HG02610 (cell line): ENCODE data around the gene MCOLN3.
"Not testable (repeated sequence)": the region's sequence is repeated elsewhere in the genome, so short reads cannot be mapped to it uniquely, and the experiment has no call there.

Source experiments
- ATAC-seq: cut with Tn5 transposase; IDR thresholded peaks from one replicate; pipeline ENCODE4 v1.9.1; 2021; ENCODE audit warnings: mild to moderate bottlenecking, moderate library complexity; ENCODE audit not compliant: unreplicated experiment

MCOLN3 gene

DNA sequence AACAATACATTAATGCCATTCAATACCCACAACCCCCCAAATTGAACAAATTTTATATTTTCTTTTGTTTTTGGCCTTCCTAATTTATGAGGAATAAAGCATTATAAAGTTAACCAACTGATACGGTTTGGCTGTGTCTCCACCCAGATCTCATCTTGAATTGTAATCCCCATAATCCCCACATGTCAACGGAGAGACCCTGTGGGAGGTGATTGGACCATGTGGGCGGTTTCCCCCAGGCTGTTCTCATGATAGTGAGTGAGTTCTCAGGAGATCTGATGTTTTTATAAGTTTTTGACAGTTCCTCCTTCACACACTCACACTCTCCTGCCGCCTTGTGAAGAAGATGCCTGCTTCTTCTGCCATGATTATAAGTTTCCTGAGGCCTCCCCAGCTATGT is 6.4 kb upstream of the MCOLN3 start:
- ATAC-seq, result no peak

DNA sequence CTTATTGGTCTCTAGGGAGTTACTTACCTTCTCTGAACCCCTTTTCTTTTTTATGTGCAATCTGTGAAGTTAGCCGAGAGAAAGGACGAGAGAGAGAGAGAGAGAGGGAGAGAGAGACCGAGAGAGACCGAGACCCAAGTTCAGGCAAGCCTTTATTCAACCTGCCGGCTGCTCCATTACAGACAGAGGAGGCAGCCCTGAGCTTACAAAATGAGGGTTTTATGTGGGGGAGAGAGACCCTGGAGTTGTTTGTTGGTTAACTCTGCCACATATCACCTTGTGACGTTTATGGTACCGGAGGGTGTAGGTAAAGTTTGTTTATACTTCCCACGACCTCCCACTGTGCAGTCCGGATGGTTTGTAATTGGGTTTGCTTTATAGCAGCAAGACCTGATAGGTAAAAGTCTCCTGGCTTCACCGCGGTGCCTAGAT is 1.5 kb upstream of the MCOLN3 start:
- no peak for ATAC-seq

DNA sequence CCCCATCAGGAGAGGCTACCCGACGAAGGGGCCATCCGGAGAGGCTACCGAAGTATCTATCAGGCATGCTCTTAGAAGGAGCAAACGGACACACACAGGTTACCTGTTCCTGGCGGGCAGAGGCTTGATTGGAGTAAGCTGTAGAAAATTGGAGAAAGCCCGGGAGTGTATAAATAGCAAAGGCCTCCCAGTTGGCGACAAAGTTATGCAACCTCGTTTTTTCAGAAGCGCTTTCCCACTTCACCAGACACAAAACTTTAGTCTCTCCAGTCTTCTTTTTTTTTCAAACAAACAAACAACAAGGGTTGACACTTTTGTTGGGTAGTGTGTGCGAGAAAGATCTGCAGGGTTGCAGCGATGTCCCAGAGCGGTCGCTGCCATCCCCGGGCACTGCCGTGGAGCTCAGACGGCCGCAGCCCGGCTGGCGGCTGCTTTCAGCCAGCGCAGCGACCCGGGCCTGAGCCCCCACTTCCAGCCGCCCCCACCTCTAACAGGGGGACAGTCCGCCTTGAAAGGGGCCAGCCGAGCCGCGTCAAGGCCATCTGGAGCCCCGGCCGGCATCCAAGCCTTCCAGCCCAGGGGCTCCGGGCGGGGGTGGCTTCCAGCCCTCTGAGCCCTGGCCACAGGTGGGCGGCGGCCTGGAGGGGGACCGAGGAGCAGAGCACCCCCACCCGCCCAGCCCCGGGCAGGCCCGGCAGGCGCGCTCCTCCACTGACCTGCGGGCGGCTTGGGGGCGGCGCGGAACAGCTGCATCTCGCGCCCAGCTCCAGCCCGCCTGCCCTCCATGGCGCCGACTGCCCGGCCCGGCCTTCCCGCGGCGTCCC is 616 bp downstream of the MCOLN3 start:
- peak; percentile 41 for ATAC-seq

DNA sequence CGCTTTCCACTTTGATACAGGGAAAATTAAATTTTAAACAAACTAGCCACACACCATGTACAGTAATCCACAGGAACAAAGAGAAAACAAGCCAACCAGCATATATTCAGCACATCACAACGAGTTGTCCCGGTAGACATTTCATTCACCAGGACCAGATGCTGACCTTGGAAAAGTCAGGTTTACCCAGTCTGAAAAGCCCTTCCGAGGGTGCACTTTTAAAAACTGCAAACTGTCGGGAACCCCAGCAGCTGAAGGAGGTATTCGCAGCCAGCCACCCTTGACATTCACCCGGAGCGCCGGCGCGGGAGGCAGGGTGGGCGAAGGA is 1.2 kb downstream of the MCOLN3 start:
- ATAC-seq, result no peak

DNA sequence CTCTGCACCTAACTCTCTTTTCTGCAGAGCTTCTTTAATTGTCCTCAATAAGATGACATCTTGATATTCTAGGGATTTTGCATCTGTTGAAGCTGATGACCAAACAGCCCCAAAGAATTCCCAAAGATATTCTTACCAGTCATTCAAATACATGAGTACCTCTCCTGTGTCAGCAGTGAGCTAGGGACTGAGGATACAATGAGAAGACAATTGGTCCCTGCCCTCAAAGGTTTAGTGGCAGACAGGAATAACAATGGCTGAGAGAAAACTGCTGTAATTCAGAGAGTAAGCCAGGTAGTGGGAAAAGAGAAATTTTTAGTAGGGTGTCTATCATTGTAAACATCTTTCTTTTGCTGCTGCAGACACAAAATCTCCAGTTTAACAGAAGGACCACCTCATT is 5.9 kb downstream of the MCOLN3 start:
- no peak for ATAC-seq

DNA sequence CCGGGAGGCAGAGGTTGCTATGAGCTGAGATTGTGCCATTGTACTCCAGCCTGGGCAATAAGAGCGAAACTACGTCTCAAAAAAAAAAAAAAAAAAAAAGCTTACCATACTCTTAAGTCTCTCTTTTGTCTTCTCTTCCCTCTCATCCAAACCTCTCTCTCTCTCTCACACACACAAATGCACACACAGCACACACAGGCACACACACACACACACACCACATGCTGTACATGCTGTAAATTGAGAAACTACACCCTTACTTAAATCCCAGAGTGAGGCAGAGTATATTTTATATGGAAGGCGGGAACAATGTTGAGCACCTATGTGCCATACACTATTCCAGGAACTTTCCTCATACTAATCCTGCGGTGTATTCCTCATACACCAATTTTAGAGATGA is 6.5 kb downstream of the MCOLN3 start:
- ATAC-seq, result no peak

DNA sequence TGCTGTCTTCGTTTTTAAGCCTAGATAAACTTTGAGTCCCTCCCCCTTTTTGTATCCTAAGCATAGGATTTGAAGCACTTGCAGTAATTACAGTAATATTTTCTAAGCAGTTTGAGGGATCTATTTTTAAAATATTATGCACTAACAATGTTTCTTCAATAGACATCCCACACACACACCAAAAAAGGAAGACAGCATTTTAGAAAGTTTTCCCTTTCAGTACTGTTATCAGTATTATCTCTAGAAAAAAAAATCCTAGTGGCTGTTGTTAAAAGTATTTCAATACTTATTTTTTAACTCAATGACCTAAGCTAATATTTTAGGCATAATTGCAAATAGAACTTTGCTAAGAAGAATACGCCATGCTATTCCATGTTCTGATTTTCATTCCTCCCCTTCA is 15.1 kb downstream of the MCOLN3 start:
- no peak for ATAC-seq

DNA sequence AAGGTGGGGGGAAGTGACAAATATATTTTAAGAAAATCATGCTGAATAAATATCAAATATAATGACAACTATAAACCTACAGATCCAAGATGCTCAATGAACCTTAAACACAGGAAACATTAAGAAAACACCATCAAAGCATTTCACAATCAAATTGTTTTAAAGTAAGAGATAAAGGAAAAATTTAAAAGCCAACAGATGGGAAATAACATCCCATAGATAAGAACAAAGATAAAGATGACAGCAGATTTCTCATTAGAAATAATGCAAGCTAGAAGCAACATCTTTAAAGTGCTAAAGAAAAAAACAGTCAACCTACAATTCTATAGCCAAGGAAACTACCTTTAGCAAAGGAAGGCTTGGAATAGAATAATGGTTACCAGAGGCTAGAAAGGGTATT is 17.8 kb downstream of the MCOLN3 start:
- ATAC-seq, result no peak

DNA sequence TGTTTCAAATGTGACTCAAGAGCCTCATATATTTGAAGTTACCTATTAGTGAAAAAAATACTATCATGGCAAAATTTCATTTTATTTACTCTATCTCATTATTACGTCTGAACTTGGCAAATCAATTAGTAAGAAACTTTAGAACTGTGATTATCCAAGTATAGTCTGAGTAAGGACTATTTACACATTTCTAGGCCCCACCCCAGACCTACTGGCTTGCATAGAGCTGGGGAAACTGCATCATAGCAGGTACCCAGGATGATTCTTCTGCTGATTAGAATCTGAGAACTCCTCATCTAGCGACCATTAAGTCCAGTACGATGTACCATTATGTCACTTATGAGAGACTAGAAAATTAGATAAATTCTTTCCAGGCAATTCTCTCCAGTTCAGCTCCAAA is 20.1 kb downstream of the MCOLN3 start:
- ATAC-seq, result no peak

DNA sequence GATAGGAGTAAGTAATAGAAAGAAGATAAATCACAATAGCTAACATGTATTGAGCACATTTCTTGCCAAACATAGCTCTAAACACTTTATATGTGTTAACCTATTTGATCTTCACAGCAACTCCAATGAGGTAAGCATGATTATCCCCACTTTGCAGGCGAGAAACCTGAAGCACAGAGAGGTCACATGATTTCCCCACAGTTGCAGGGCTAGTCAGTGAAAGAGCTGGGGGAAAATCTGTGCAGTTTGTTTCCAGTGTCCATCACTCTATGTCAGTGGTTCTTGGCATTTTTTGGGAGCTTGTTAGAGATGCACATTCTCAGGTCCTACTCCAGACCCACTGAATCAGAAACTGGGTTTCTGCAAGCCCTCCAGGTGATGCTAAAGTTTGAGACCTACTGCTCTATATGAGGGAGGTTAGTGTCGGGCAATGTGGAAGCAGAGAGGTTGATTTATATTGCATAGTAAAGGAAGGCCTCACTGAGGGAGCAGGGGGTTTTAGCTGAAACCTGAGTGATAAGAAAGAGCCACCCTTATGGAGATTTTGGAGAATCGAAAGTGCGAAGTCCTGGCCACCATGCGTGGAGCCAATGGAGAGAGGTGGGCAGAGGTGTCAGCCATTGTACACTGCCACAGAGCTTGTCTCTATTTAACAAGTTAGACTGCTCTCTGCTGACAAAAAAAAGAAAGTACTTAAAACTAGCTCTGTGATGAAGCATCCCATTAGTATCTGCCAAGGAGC is 20.9 kb downstream of the MCOLN3 start:
- ATAC-seq, result peak; percentile 70

DNA sequence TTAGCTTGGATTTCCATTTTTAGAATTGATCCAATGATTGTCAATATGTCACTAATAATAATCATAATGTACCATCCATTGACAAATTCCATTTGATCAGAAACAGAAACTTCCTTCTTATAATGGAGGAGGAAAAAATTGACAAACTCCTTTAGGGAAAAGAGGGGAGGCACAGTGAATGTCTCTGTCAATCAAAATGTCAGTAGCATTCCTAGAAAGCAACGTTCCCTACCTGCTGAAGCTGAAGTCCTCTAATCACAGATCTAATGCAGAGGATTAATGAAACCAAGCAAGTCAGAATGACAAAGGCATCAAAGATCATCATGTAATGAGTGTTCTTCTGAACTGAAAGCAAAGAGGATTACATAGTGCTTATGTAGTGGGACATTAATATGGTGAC is 22.4 kb downstream of the MCOLN3 start:
- no peak for ATAC-seq

DNA sequence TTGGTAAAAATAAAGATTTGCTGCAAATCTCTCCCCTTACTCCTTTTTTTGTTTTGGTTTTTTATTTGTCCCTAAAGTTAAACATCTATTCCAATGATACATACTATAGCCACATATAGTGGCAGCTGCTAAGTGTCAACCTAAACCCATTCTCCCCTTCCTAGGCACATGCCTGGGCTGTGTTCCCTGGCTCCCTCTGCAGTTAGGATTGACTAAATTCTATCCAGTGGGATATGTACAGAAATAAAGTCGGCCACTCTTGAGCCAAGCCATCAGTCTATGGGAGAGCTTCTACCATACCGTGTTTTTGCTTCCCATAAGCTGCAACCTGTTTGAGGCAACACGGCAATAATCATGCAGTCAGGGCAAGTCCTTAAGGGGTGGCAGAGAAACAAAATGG is 23.6 kb downstream of the MCOLN3 start:
- no peak for ATAC-seq

DNA sequence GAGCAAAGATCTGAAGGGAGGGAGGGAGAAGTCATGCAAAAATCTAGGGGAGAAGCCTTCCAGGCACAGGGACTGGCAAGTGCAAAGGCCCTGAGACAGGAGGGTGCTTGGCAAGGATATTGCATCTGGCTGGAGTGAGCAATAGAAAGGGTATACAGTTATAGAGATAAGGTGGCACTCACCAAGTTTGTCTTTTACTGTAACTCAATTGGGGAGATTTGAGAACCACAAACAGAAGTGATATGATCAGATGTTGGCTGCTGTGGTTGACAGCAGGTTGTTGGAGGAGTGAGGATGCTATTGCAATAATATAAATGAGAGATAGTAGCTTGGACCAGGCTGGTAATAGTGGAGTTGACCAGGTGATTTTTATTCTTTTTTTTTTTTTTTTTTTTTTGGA is 25.6 kb downstream of the MCOLN3 start:
- ATAC-seq, result no peak

DNA sequence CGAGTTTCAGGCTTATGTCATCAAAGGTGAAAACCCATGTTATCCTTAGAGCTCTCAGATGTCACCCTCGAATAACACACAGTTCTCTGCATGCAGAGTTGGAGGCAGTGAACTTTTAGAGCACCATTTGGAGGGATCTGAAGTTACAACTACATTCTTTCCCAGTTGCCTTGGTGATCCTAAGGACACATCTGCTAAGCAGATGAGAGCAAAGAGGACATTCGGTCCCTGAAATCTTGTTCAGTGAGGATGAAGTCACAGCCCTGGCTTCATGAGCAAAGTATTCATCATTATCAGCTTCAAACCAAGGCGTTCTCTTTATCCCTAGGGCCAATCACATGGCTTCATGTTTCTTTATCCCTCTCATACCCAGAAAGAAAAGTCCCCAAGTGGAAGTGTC is 28.3 kb downstream of the MCOLN3 start:
- no peak for ATAC-seq

DNA sequence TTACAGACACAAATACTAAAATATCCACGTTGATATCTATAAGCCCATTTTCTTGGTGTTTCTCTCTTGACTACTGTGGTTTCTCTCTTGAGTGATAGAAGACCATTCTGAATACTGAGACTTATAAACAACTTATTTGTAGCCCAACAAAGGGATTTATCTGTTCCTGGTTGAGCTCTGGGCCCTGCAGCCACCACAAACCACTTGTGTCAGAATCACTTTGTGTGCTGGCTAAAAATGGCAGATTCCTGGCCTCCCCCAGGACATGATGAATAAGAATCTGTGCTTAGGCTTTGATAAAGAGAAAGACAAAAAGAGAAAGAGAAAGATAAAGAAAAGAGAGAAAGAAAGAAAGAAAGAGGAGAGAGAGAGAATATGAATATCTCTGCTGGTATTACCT is 32.5 kb downstream of the MCOLN3 start:
- no peak for ATAC-seq

DNA sequence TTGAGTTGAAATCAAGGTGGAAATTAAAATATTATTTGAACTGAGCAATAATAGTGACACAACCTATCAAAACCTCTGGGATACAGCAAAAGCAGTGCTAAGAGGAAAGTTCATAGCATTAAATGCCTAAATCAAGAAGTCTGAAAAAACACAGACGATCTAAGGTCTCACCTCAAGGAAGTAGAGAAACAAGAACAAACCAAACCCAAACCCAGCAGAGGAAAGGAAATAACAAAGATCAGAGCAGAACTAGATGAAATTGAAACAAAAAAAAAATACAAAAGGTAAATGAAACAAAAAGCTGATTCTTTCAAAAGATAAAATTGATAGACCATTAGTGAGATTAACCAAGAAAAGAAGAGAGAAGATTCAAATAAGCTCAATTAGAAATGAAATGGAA is 42.7 kb downstream of the MCOLN3 start:
- ATAC-seq, result not testable (repeated sequence)

DNA sequence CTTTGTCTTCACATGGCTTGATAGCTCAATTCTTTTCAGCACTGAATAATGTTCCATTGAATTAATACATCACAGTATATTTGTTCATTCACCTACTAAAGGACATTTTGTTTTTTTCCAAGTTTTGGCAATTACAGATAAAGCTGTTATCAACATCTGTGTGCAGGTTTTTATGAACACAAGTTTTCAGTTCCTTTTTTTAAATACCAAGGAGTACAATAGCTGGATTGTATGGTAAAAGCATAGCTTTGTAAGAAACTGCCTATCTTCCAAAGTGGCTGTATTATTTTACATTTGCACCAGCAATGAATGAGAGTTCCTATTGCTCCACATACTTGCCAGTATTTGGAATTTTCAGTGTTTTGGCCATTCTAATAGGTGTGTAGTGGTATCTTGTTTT is 46.6 kb downstream of the MCOLN3 start:
- no peak for ATAC-seq

DNA sequence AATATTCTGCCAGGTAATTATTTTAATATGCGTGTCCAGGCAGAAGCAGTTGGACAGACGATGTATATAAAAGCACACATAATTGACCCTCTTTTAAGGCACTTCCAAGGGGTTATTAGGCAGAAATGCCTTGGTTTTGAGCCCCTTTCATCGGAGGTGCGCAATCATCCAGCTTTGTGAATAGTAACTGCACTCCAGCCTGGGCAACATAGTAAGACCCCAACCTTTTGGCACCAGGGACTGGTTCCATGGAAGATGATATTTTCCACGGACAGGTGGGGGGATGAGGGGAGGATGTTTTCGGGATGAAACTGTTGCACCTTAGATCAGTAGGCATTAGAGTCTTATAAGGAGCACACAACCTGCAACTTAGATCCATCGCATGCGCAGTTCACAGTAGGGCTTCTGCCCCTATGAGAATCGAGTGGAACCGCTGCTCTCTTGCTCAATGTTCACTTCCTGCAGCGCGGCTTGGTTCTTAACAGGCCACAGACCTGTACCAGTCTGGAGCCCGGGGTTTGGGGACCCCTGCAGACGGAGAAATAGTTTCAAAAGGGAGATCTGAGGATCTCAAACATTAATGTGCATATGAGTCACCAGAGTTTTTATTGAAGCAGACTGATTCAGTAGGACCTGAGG is 49.5 kb downstream of the MCOLN3 start:
- ATAC-seq, result peak; percentile 27

DNA sequence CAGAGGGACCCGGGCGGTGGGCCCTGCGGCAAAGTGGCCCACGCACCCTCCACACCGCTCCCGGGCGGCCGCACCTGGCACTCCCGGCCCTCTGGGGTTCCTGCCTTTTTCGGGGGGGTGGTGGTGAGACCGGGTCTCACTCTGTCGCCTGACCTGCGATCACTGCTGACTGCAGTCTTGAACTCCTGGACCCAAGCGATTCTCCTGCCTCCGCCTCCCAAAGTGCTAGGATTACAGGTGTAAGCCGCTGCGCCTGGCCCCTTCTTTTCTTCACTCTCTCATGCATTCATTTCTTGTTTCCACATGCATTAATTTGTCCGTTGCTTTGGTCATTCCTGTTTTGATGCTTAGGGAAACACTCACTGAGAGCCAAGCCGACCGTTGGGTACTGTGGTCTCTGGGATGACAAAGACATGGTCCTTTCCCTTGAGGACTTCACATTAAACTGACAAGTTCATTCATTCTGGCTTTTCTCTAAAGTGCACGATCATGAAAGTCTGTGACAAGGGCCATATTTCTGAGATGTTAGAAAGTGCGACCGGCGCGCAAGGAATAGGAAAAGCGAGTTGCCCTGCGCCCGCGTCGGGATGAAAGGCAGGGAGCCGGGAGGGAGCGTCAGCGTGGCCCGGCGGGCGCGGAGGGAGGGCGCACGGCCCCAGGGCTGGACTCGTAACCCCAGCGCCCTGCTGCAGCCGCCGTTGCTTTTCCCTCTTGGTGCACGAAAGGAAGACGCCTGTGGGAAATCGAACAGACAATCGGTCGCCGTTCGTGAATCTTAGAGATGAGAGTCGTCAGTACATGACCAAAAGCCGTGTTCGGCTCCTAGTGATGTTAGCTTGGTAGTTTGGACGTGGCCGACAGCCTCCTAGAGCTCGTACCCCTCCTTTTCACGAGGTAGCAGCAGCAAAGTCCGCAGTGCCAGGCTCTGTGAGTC is 50.4 kb downstream of the MCOLN3 start:
- no peak for ATAC-seq

DNA sequence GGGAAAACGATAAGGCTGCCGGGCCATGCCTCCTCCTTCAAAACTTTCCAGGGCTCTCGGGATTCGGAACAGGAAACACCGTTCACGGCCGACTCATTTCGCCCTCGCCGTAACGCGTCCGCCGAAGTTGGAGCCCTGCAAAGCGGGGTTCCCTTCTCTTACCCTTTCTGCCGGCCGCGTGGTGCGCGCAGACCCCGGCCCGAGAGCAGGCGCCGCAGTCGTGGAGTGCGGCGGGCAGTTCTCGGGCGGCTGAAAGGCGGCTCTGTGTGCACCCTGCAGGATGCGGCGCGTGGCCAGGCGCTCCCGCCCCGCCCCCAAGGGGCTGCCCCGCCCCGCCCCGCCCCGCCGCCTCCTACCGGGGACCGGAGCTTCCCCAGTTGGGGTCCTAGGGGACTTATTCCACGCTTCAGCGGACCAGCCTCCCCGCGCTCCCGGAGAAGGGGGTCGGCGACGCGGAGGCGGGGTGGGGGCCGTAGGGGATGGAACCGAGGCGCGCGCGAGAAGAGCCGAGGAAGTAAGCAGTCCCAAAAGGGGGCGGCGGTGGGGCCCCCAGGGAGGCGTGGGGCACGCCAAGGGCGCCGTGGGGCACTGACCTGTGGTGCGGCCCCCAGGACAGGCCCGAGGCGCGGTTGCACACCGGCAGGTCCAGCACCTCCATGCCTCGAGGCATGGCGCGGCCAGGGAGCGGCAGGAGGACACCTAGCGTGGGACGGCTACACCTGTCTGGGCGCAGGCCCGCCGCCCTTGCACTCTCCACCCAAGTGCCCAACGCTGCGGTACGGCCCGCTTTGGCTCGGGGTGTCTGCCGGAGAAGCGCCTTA is 51.2 kb downstream of the MCOLN3 start, which contains the start of gene MCOLN2:
Gene MCOLN2 (minus strand): TSS at position 268 of the 821 bp plus-strand sequence. CDS start 241 bp downstream, at position 27.
- ATAC-seq, result peak; percentile 43
